T-helper 1 cell (primary cell): ENCODE results near the gene LAMTOR4.
A peak's percentile ranks its signal among the peaks of the same experiment; 100 is the strongest.
"Not testable (repeated sequence)": the region's sequence is repeated elsewhere in the genome, so short reads cannot be mapped to it uniquely, and the experiment has no call there.

ENCODE experiments used
- DNase-seq, 5 donors: peaks; one replicate each; pipeline ENCODE4 v3.0.0-alpha.2; 2012 to 2020

LAMTOR4 gene

GRCh38 chr7:100171087-100171681, 22.5 kb downstream of the LAMTOR4 start:
- peak in 2 of 5 donors; percentile 24 to 51 for DNase-seq

GRCh38 chr7:100171840-100172239, 23.1 kb downstream of the LAMTOR4 start:
- peak in 1 of 5 donors; percentile 19 for DNase-seq

- no peak for DNase-seq
Observed at GRCh38 chr7:100173806-100174495, 25.2 kb downstream of the LAMTOR4 start.

- DNase-seq = no peak
Observed at GRCh38 chr7:100174582-100174981, 25.9 kb downstream of the LAMTOR4 start.

GRCh38 chr7:100175296-100175935, 26.7 kb downstream of the LAMTOR4 start:
- DNase-seq = no peak

GRCh38 chr7:100176096-100177044, 27.7 kb downstream of the LAMTOR4 start:
- DNase-seq = no peak

GRCh38 chr7:100177045-100178001, 28.6 kb downstream of the LAMTOR4 start, which contains the start of the genes GPC2 and STAG3:
GPC2 (minus strand) TSS chr7:100177381; CDS start chr7:100177199, 182 bp downstream.
STAG3 (plus strand) TSS chr7:100177918; CDS start chr7:100180557, 2,639 bp downstream.
- DNase-seq = peak; percentile 93 to 97 (median 96)

- DNase-seq = not testable (repeated sequence)
Observed at GRCh38 chr7:100180084-100180483, 31.4 kb downstream of the LAMTOR4 start.

GRCh38 chr7:100182616-100183015, 33.9 kb downstream of the LAMTOR4 start:
- DNase-seq = peak in 1 of 5 donors; percentile 27

- not testable (repeated sequence) for DNase-seq
Observed at GRCh38 chr7:100183090-100183489, 34.4 kb downstream of the LAMTOR4 start.

GRCh38 chr7:100185726-100186125, 37.0 kb downstream of the LAMTOR4 start:
- no peak for DNase-seq

GRCh38 chr7:100189061-100189460, 40.3 kb downstream of the LAMTOR4 start:
- DNase-seq = no peak

- peak in 1 of 5 donors; percentile 78 for DNase-seq
Observed at GRCh38 chr7:100190048-100190711, 41.5 kb downstream of the LAMTOR4 start.

- no peak for DNase-seq
Observed at GRCh38 chr7:100191775-100192174, 43.1 kb downstream of the LAMTOR4 start.

- DNase-seq = not testable (repeated sequence)
Observed at GRCh38 chr7:100192281-100192862, 43.7 kb downstream of the LAMTOR4 start.

GRCh38 chr7:100192969-100193368, 44.3 kb downstream of the LAMTOR4 start:
- DNase-seq = no peak

- DNase-seq = no peak
Observed at GRCh38 chr7:100195222-100195621, 46.5 kb downstream of the LAMTOR4 start.

- not testable (repeated sequence) for DNase-seq
Observed at GRCh38 chr7:100195901-100196322, 47.2 kb downstream of the LAMTOR4 start.

GRCh38 chr7:100198266-100198665, 49.5 kb downstream of the LAMTOR4 start:
- no peak for DNase-seq

- no peak for DNase-seq
Observed at GRCh38 chr7:100200693-100201092, 52.0 kb downstream of the LAMTOR4 start.
